SH-SY5Y (cell line): ENCODE measurements around the gene ACOT9.

ENCODE experiments used
- GATA2 ChIP-seq: IDR thresholded peaks from 2 replicates; pipeline ENCODE4 v1.6.1; 2011; ENCODE audit warnings: mild to moderate bottlenecking, low read depth, low read length
- GATA3 ChIP-seq: IDR thresholded peaks from 2 replicates; pipeline ENCODE4 v1.6.1; 2011; ENCODE audit warnings: low read depth, mild to moderate bottlenecking, low read length, moderate library complexity

The ACOT9 gene

GRCh38 chrX:23737413-23737812 is 5.7 kb downstream of the ACOT9 start:
- TF ChIP-seq GATA2 (no peak), GATA3 (no peak)

- no peak for TF ChIP-seq GATA3
- no peak for TF ChIP-seq GATA2
Observed at GRCh38 chrX:23736030-23736429, 7.0 kb downstream of the ACOT9 start.

- no peak for TF ChIP-seq GATA3
- no peak for TF ChIP-seq GATA2
Observed at GRCh38 chrX:23732704-23733103, 10.4 kb downstream of the ACOT9 start.

GRCh38 chrX:23731951-23732350 is 11.1 kb downstream of the ACOT9 start:
- TF ChIP-seq GATA3 (no peak), GATA2 (no peak)

DNA sequence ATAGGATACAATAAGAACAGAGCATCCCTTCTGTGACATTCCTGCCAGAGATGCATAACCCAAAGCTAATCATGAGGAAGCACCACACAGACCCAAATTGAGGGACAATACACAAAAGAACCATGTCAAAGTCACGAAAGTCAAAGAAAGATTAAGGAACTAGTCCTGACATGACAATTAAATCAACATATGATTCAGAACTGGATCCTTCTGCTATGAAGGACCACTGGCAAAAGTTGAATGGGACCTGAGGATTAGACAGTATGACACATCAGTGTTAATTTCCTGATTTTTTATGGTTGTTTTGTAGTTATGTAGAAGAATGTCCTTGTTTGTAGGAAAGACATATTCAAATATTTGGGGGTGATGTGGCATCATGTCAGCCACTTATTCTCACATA is 13.9 kb downstream of the ACOT9 start:
- TF ChIP-seq GATA3 = no peak
- no peak for TF ChIP-seq GATA2

DNA sequence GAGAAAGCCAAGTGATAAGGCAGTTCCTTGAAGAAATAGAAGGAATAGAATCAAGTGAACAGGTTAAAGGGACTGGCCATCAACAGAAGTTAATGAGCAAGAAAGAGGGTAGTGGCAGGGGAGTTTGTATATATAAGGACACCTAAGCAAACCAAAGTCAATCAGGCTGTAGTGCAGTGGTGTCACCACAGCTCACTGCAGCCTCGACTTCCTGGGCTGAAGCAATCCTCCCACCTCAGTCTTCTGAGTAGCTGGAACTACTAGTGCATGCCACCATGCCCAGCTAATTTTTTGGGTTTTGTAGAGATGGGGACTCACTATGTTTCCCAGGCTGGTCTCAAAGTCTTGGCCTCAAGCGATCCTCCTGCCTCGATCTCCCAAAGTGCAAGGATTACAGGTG is 15.9 kb downstream of the ACOT9 start:
- TF ChIP-seq GATA2 = no peak
- no peak for TF ChIP-seq GATA3

- TF ChIP-seq GATA3 (no peak), GATA2 (no peak)
Observed at GRCh38 chrX:23726191-23726590, 16.9 kb downstream of the ACOT9 start.

- TF ChIP-seq GATA2 (no peak), GATA3 (no peak)
Observed at GRCh38 chrX:23720117-23720677, 22.9 kb downstream of the ACOT9 start.

DNA sequence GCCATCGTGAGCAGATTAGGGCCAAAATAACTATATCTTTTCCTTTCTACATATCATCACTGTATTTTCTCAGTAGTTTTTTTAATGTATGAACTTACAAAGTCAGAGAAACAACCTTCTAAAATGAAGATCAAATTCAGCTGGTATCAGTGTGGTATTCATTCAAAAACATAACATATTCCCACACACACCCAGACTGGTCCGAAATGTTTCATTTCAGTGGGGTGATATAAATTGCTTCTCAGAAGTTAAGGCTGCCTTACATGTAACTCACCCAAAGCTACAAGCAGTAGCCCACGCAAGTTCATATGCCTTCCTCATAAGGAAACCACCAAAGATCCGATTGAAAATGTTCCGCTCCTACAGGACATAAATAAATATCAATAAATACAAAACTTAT is 37.8 kb downstream of the ACOT9 start:
- TF ChIP-seq GATA3 (no peak), GATA2 (no peak)

DNA sequence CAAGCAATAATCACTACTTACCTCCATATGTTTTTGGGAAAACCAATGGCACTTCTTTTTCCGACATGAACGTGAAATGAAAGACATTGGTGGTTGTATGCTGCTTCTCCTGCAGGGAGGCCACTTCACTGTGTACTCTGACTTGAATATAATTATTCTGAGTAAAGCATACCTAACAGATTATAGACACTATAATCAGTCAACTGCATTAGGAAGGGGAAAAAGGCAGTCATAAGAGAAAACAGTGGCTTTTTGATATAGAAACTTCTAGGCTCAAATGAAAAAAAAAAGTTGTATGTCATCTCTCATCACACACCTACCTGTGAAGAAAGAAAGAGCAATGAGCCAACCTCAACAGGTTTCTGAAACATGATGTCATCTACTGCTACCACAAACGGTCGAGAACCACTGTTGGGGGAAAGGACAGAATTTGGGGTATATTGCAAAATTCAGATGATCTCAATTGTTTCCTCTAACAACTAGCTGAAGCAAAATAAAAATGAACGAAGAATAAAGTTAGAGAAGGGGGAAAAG is 38.3 kb downstream of the ACOT9 start:
- TF ChIP-seq GATA3 = no peak
- TF ChIP-seq GATA2 = no peak

- no peak for TF ChIP-seq GATA3
Observed at GRCh38 chrX:23699636-23700194, 43.4 kb downstream of the ACOT9 start.

- TF ChIP-seq GATA3 (no peak), GATA2 (no peak)
Observed at GRCh38 chrX:23694606-23695005, 48.5 kb downstream of the ACOT9 start.

DNA sequence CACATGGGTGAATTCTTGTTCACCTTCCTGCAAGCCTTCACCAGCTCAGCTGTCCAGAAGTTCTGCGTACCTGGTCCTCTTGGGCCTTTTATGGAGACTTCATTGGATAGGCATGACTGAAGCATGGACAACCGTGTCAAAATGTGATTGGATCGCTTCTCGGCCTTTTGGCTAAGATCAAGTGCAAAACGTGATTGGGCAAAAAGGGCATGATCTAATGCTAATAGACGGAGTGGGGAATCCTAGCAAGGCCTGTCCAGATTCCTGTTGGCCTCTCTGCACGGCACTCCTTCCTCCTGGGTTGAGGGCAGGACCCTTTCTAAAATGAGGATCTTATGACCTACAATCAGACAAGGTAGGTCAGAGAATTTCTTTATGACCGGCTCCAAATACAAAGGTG is 50.9 kb downstream of the ACOT9 start:
- TF ChIP-seq GATA2 (no peak), GATA3 (no peak)

DNA sequence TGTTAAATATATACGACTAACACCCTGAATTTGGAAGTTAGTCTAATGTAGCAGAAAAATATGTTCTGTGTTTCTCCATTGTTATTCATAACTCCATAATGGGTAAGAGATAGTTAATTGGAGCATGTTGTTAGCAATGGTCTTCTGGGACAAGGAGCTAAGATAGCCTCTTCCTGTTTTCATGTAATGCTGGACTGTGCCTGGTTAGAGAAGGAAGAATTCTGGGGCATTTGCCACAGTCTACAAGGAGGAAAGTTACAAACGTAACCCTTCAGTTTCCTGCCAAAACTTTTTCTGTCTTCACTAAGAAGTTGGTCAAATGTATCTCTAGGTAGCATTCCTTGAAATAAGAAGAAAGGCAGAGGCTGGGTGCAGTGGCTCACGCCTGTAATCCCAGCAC is 70.0 kb downstream of the ACOT9 start:
- no peak for TF ChIP-seq GATA2

DNA sequence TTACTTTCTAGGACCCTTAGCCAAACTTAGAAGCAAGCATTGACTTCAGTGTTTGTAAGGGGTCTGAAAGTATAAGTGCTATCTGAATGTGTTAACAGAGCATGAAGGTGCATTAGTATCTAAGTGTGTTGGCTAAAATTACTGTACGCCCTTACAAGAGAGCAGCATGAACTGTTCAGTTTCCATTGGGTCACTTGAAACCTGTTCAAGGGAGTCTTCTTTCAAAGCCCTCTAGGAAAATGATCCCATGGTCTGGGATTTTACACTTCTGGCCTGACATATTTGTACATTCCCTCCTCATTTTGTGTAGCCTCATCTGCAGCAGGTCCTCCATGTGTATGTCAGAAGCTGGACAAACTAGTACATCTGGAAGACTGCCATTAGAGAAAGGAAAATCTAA is 72.5 kb downstream of the ACOT9 start:
- TF ChIP-seq GATA3 (no peak), GATA2 (no peak)

GRCh38 chrX:23668335-23668734 is 74.7 kb downstream of the ACOT9 start:
- TF ChIP-seq GATA2 (no peak), GATA3 (no peak)
